ENCODE data around the gene PDZD4. TPM values are rescaled to one million over a fixed set of nuclear protein-coding genes. Genes with fewer than 3 reads are reported as not detected.
A peak's percentile ranks its signal among the peaks of the same experiment; 100 is the strongest.

The PDZD4 gene
- polyA plus RNA-seq, 1 of the 3 experiments (the other 2 are of a cell fraction): 1.9 TPM

DNA sequence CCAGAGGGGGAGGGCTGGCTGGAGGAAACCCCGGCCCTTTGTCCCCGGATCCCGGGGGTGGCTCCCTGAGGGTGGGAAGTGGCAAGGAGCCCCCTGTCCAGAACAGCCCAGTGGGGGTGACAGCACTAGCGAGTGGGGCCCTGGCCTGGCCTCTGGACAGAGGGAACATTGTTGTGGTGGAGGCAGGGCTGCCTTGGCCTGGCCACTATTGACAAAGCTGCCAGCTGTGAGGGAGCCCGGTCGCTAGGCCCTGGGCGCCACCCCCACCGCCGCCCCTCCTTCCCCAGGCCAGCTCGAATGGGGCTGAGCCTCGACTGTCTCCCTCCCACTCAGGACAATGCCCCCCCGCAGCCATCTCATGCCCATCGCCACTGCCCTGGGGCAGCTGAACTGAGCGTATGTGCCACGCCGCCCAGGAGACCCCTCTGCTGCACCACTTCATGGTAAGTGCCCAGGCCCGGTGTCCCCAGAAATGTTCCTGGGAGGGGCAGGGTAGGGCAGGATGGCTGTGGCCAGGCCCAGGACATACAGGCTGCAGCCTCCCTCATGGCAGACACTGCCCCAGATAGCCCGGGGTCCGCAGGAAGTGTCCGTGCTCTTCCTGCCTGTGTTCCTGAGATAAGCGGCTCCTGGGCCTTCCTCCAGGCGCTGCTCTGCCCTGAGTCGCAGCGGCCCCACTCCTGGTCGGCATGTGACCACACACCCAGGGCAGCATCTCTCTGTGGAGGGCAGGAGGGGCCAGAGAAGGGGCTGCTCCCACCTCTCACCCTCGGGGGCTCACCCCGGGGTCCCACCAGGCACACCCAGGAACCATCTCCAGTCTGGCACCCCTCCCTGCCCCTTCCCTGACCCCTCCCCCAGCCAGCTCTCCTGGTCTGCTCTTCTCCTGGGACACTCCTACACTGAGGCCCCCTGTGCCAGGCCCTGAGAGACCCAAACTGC, 64.9 kb downstream of the PDZD4 start (continued):
- TF ChIP-seq, protein P1, sequence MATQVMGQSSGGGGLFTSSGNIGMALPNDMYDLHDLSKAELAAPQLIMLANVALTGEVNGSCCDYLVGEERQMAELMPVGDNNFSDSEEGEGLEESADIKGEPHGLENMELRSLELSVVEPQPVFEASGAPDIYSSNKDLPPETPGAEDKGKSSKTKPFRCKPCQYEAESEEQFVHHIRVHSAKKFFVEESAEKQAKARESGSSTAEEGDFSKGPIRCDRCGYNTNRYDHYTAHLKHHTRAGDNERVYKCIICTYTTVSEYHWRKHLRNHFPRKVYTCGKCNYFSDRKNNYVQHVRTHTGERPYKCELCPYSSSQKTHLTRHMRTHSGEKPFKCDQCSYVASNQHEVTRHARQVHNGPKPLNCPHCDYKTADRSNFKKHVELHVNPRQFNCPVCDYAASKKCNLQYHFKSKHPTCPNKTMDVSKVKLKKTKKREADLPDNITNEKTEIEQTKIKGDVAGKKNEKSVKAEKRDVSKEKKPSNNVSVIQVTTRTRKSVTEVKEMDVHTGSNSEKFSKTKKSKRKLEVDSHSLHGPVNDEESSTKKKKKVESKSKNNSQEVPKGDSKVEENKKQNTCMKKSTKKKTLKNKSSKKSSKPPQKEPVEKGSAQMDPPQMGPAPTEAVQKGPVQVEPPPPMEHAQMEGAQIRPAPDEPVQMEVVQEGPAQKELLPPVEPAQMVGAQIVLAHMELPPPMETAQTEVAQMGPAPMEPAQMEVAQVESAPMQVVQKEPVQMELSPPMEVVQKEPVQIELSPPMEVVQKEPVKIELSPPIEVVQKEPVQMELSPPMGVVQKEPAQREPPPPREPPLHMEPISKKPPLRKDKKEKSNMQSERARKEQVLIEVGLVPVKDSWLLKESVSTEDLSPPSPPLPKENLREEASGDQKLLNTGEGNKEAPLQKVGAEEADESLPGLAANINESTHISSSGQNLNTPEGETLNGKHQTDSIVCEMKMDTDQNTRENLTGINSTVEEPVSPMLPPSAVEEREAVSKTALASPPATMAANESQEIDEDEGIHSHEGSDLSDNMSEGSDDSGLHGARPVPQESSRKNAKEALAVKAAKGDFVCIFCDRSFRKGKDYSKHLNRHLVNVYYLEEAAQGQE (IDR thresholded peaks at IDR 0.05; ENCODE audit: low read depth, low read length): no peak
- TF ChIP-seq SIN3A (IDR thresholded peaks at IDR 0.05; ENCODE audit: borderline replicate concordance, low read depth, low read length) (no peak), CHD2 (IDR thresholded peaks at IDR 0.05; ENCODE audit: low read length, partially characterized antibody) (no peak), ELF1 (IDR thresholded peaks at IDR 0.05) (no peak), SMC3 (IDR thresholded peaks at IDR 0.05; ENCODE audit: low read depth, low read length) (no peak), POLR2AphosphoS5 (IDR thresholded peaks at IDR 0.05; ENCODE audit: low read depth, low read length) (no peak), GABPA (IDR thresholded peaks at IDR 0.05; ENCODE audit: low read depth) (0 out of 2 replicates have a peak, but pooled peaks have one; percentile 30), USF1 (IDR thresholded peaks at IDR 0.05; ENCODE audit: borderline replicate concordance, low read depth) (0 out of 2 replicates have a peak, but pooled peaks have one; percentile 15), JUND (IDR thresholded peaks at IDR 0.05) (no peak)
- TF ChIP-seq, protein P2, sequence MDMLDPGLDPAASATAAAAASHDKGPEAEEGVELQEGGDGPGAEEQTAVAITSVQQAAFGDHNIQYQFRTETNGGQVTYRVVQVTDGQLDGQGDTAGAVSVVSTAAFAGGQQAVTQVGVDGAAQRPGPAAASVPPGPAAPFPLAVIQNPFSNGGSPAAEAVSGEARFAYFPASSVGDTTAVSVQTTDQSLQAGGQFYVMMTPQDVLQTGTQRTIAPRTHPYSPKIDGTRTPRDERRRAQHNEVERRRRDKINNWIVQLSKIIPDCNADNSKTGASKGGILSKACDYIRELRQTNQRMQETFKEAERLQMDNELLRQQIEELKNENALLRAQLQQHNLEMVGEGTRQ (IDR thresholded peaks at IDR 0.05; ENCODE audit: borderline replicate concordance, low read depth, low read length): no peak

GRCh38 chrX:153764786-153765137, 65.6 kb downstream of the PDZD4 start:
- no peak overlapping the region for H2AFZ ChIP-seq (ENCODE audit: low read depth)
- H3K79me2 ChIP-seq (ENCODE audit: insufficient read depth): peaks cover 6% of the 10 kb centered on the region; the same call in 1 of the 2 replicates
- ChIA-PET POLR2A (interaction anchor here (0.6 to 1.7 kb wide), 3 partner anchors 10 to 157 kb away, joined by 3 to 5 read pairs (median 5); partner anchors contain the start of genes IDH3G and SSR4), CTCF (interaction anchor here (0.7 to 10.2 kb wide), 15 partner anchors 10 to 248 kb away, joined by 3 to 134 read pairs (median 6); partner anchors contain the start of genes NAA10 and RENBP)
- H3K4me2 ChIP-seq: peak overlapping the region; percentile 79
- peak overlapping the region; percentile 14; the same call in 1 of the 2 replicates for H3K9ac ChIP-seq
- 48% methylated on average over 5 of the region's 7 CpGs for WGBS (ENCODE audit: low lambda C conversion rate)
- H3K27ac ChIP-seq (ENCODE audit: low read depth in 2 of 2, low read length in 1 of 2): peak overlapping the region in 1 of 2 experiments; percentile 82; a peak in 2 of 4 replicates
- no peaks in the 10 kb centered on the region for H3K9me2 ChIP-seq
- H3K27me3 ChIP-seq (ENCODE audit: insufficient read depth): no peaks in the 10 kb centered on the region
- peak overlapping the region; percentile 40 to 49 for H3K4me3 ChIP-seq (ENCODE audit: low read depth in 2 of 2, low read length in 1 of 2)
- peaks cover 9% of the 10 kb centered on the region; the same call in 1 of the 2 replicates for H4K20me1 ChIP-seq (ENCODE audit: insufficient read depth)
- no peaks in the 10 kb centered on the region for H3K9me3 ChIP-seq
- H3F3A ChIP-seq (replicated peaks; ENCODE audit: insufficient read depth): no peaks in the 10 kb centered on the region
- H3K4me1 ChIP-seq (ENCODE audit: control insufficient read depth in 1 of 2, insufficient read depth in 2 of 2, low read depth in 1 of 2, low read length in 1 of 2): peaks cover 2 to 27% of the 10 kb centered on the region in 2 experiments; a peak in 1 of 4 replicates
- no peaks in the 10 kb centered on the region for H3K36me3 ChIP-seq (replicated peaks in 1 of 2; ENCODE audit: control insufficient read depth in 1 of 2, insufficient read depth in 2 of 2, low read length in 1 of 2)
- DNase-seq: peak; percentile 34
- TF ChIP-seq FOSL2 (IDR thresholded peaks at IDR 0.05; ENCODE audit: borderline replicate concordance, low read depth) (no peak), USF1 (IDR thresholded peaks at IDR 0.05; ENCODE audit: borderline replicate concordance, low read depth) (no peak), GABPA (IDR thresholded peaks at IDR 0.05; ENCODE audit: low read depth) (no peak), CTCF (IDR thresholded peaks at IDR 0.05) (no peak), MAX (IDR thresholded peaks at IDR 0.05; ENCODE audit: low read depth) (no peak), ELF1 (IDR thresholded peaks at IDR 0.05) (no peak), MXI1 (IDR thresholded peaks at IDR 0.05; ENCODE audit: low read depth, low read length) (no peak), SIN3A (IDR thresholded peaks at IDR 0.05; ENCODE audit: borderline replicate concordance, low read depth, low read length) (no peak)
- TF ChIP-seq, protein P1 (IDR thresholded peaks at IDR 0.05; ENCODE audit: low read depth, low read length): no peak
